H1 (cell line): Measurements from ENCODE around the gene SYNGR3. TPM values are rescaled to one million over a fixed set of nuclear protein-coding genes. Genes with fewer than 3 reads are reported as not detected.

Experiments
- ATF3 ChIP-seq: IDR thresholded peaks from 2 replicates; pipeline ENCODE4 v1.6.1; 2011; ENCODE audit warnings: low read depth, mild to moderate bottlenecking, low read length; ENCODE audit not compliant: insufficient read depth
- BCL11A ChIP-seq, 2 experiments: IDR thresholded peaks; one replicate each; pipeline ENCODE4 v1.6.1; 2011; ENCODE audit warnings: low read depth in 2 of 2, low read length in 2 of 2, mild to moderate bottlenecking in 2 of 2
- CEBPB ChIP-seq: IDR thresholded peaks from 2 replicates; pipeline ENCODE4 v1.6.1; 2012; ENCODE audit warnings: low read depth, low read length
- CHD1 ChIP-seq: IDR thresholded peaks from 2 replicates; pipeline ENCODE4 v1.6.1; 2012; ENCODE audit warnings: low read depth, low read length, improper control_type of control experiment
- CREB1 ChIP-seq: IDR thresholded peaks from 2 replicates; pipeline ENCODE4 v1.6.1; 2012; ENCODE audit warnings: inconsistent platforms
- E2F6 ChIP-seq: IDR thresholded peaks from 2 replicates; pipeline ENCODE4 v1.6.1; 2012; ENCODE audit warnings: inconsistent platforms
- EGR1 ChIP-seq: IDR thresholded peaks from 2 replicates; pipeline ENCODE4 v1.6.1; 2011; ENCODE audit warnings: low read depth, low read length, borderline replicate concordance
- FOSL1 ChIP-seq: IDR thresholded peaks from 2 replicates; pipeline ENCODE4 v1.6.1; 2011; ENCODE audit warnings: mild to moderate bottlenecking, low read depth, low read length, moderate library complexity; ENCODE audit not compliant: insufficient read depth
- GABPA ChIP-seq: IDR thresholded peaks from 2 replicates; pipeline ENCODE4 v1.6.1; 2011; ENCODE audit warnings: mild to moderate bottlenecking, low read length, moderate library complexity, borderline replicate concordance; ENCODE audit not compliant: insufficient read depth
- GTF2F1 ChIP-seq: IDR thresholded peaks from 2 replicates; pipeline ENCODE4 v1.6.1; 2012; ENCODE audit warnings: low read depth, low read length, improper control_type of control experiment, borderline replicate concordance
- HDAC2 ChIP-seq, 2 experiments: fragments of 300-600 bp in 1 of 2; sonication (generic) in 1 of 2; IDR thresholded peaks; 2 replicates each; pipeline ENCODE4 v1.6.1; 2011 to 2012; ENCODE audit warnings: low read depth in 2 of 2, low read length in 2 of 2, mild to moderate bottlenecking in 2 of 2, moderate library complexity in 2 of 2, borderline replicate concordance in 1 of 2, inconsistent platforms in 1 of 2
- HDAC6 ChIP-seq: IDR thresholded peaks from one replicate; pipeline ENCODE4 v1.7.1; 2012; ENCODE audit warnings: low read depth, mild to moderate bottlenecking, inconsistent platforms, low read length, moderate library complexity
- KDM4A ChIP-seq: IDR thresholded peaks from one replicate; pipeline ENCODE4 v1.7.1; 2012; ENCODE audit warnings: low read depth, mild to moderate bottlenecking, moderate library complexity, low read length, inconsistent platforms; ENCODE audit not compliant: severe bottlenecking
- NANOG ChIP-seq: IDR thresholded peaks from 2 replicates; pipeline ENCODE4 v1.6.1; 2011; ENCODE audit warnings: low read length, low read depth, mild to moderate bottlenecking, inconsistent platforms; ENCODE audit not compliant: insufficient read depth, poor library complexity, severe bottlenecking
- POLR2AphosphoS5 ChIP-seq: IDR thresholded peaks from 2 replicates; pipeline ENCODE4 v1.6.1; 2011; ENCODE audit warnings: low read depth, low read length
- POU5F1 ChIP-seq: IDR thresholded peaks from 2 replicates; pipeline ENCODE4 v1.6.1; 2011; ENCODE audit warnings: low read depth, mild to moderate bottlenecking, low read length, moderate library complexity
- RAD21 ChIP-seq, 2 experiments: IDR thresholded peaks in 1 of 2; conservative IDR thresholded peaks in 1 of 2; 2 replicates each; pipeline ENCODE4 v1.6.1; 2011; ENCODE audit warnings: low read depth in 2 of 2, low read length in 2 of 2, improper control_type of control experiment in 1 of 2, inconsistent platforms in 1 of 2, mild to moderate bottlenecking in 1 of 2, moderate library complexity in 1 of 2
- RXRA ChIP-seq: IDR thresholded peaks from 2 replicates; pipeline ENCODE4 v1.6.1; 2011; ENCODE audit warnings: low read depth, mild to moderate bottlenecking, low read length, moderate library complexity; ENCODE audit not compliant: insufficient read depth
- SP4 ChIP-seq: IDR thresholded peaks from 2 replicates; pipeline ENCODE4 v1.6.1; 2012; ENCODE audit warnings: low read length, inconsistent platforms
- polyA plus RNA-seq, 7 experiments: library from polyadenylated mRNA; depleted of rRNA in 3 of 7; stranded (reverse) in 5 of 7; unstranded in 2 of 7; fragments of >200 nt in 5 of 7; fragments of 200-250 nt in 2 of 7; gene quantifications; 1 replicate in 5 of 7; 2 replicates in 1 of 7; 4 replicates in 1 of 7; pipeline versions ENCODE4 v1.2.1 to v1.2.3, GENCODE V29; 2011 to 2013; ENCODE audit warnings: missing spikeins in 2 of 7, mixed read lengths in 2 of 7
- total RNA-seq: library from RNA; stranded (reverse); fragmentation: NEBNext Ultra II Directional; extraction: Animal tissue kit (Norgen Biotek cat#: 25700); gene quantifications from 2 replicates; pipeline ENCODE4 v1.2.1, GENCODE V29; 2021

The SYNGR3 gene
- total and polyA plus RNA-seq, 2 of the 8 experiments (the other 6 are each of a cell fraction or from before 2014, with no cell fraction given): 36.2 to 49.9 TPM

- TF ChIP-seq HDAC2 (IDR thresholded peaks at IDR 0.05; ENCODE audit: borderline replicate concordance in 1 of 2, low read depth in 2 of 2, low read length in 2 of 2): no peak
- TF ChIP-seq KDM4A: peak; percentile 12
- no peak; the same call in 1 of the 2 replicates for TF ChIP-seq CREB1
- 0 out of 2 replicates have a peak, but pooled peaks have one; percentile 30 for TF ChIP-seq POLR2AphosphoS5
- no peak for TF ChIP-seq ATF3
- no peak for TF ChIP-seq SP4
- no peak for TF ChIP-seq CEBPB
- no peak for TF ChIP-seq GTF2F1
- TF ChIP-seq GABPA: 0 out of 2 replicates have a peak, but pooled peaks have one; percentile 18
- TF ChIP-seq CHD1: no peak
- TF ChIP-seq FOSL1: no peak
- TF ChIP-seq POU5F1: no peak
- no peak for TF ChIP-seq RAD21 (IDR thresholded peaks at IDR 0.05 in 1 of 2, conservative IDR thresholded peaks at IDR 0.05 in 1 of 2; ENCODE audit: low read depth in 2 of 2, low read length in 2 of 2)
- no peak for TF ChIP-seq EGR1
- TF ChIP-seq RXRA: no peak
- no peak for TF ChIP-seq BCL11A (IDR thresholded peaks at IDR 0.05; ENCODE audit: low read depth in 2 of 2, low read length in 2 of 2)
- TF ChIP-seq NANOG: no peak
- no peak for TF ChIP-seq HDAC6
- peak; percentile 89 for TF ChIP-seq E2F6
Observed at GRCh38 chr16:1980030-1980769, 9.6 kb upstream of the SYNGR3 start (continued).
